GM18951 (cell line): ENCODE measurements around the gene IKZF5.

Experiments used
- POLR2A ChIP-seq: IDR thresholded peaks from 4 replicates; pipeline ENCODE4 v1.6.1; 2011; ENCODE audit warnings: mild to moderate bottlenecking; ENCODE audit not compliant: insufficient read length, insufficient read depth; ENCODE audit errors: extremely low read depth
- in situ Hi-C: fragments of 300-500 bp; cut with MboI; formaldehyde crosslinking; loops from one replicate; pipeline ENCODE4 v1.12.0; 2022; ENCODE audit warnings: low sequenced_read_pairs, mixed read lengths, inconsistent platforms; ENCODE audit not compliant: unreplicated experiment

IKZF5 gene

DNA sequence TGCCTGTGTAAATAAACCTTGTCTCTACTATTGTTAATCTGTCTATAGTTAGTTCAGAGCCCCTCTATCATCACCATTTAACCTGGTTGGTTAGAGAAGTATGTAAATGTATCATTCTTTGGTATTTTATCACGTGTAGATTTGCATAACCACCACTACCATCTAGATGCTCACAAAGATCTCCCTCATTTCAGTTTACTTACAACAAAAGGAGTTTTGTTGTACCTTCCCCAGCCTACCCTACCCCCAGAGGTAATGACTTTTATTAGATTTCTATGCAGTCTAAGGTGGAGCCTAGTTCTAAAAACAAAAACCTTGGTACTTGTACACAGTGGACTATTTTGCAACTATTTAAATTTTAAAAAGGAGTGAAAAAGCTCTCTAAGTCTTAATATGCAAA lies 17.7 kb upstream of the IKZF5 start:
- no peak for TF ChIP-seq POLR2A
- in situ Hi-C loops, result no loop called here

DNA sequence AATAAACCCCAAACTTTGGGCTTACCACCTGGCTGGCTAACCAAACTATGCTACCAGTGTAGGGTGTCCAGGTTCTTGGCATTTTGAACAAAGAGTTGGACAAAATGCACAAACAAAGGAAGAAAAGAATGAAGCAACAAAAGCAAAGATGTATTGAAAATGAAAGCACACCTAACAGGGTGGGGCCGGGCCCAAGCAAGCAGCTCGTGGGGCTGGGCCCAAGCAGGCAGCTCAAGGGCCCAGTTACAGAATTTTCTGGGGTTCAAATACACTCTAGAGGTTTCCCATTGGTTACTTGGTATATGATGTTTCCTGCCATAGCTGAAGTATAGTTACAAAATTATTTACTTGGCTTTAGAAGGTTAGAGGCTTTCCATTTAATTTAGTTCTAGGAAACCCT lies 15.9 kb upstream of the IKZF5 start:
- no peak for TF ChIP-seq POLR2A
- in situ Hi-C loops, result no loop called here

DNA sequence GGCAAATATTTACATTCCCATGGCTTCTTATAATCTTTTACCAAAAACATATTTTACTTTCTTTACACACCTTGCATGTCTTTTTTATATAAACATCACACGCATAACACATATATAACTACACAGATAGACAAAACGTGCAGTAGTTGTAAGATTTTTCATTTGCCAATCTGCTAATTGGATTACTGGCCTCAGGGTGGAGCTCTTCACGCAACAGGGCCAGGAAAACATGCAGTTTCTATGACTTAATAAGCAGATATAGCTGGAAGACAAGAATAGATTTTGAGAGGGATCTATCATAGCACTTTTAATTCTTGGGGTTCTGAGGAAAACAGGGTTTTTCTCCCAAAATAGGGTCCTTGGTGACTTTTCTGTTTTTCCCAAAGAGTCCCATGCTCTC lies 12.9 kb upstream of the IKZF5 start:
- in situ Hi-C loops, result no loop called here
- no peak for TF ChIP-seq POLR2A

DNA sequence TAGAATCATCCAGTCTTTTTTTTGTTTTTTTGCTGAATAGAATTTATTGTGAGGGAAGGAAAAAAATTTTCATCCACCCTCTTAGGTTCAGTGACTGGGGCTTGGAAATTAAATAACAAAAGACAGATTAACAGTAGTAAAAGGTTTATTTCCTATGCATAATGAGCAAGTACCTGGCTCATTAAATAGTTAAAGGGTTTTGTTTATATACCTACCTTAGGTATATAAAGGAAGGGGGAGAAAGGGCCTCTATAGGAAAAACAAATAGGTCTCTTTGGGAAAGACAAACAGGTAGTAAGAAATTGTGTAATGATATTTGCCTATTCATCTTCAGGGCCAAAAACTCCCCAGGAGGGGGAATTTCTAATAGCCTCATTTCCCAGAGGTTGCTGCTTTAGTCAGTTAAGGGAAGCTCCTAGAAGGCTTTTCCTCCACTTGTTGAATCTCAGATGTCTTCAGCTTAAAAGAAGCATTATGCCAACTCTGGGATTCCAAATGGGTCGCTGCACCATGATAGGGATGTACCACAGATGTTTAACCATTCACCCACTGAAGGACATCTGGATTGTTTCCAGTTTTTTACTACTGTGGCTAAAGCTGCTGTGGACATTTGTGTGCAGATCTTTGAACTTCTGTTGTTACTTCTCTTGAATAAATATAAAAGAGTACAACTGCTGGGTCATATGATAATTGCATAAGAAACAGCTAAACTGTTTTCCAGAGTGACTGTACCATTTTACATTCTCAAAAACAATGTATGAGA lies 11.5 kb upstream of the IKZF5 start:
- TF ChIP-seq POLR2A, result no peak
- in situ Hi-C loops, result no loop called here

DNA sequence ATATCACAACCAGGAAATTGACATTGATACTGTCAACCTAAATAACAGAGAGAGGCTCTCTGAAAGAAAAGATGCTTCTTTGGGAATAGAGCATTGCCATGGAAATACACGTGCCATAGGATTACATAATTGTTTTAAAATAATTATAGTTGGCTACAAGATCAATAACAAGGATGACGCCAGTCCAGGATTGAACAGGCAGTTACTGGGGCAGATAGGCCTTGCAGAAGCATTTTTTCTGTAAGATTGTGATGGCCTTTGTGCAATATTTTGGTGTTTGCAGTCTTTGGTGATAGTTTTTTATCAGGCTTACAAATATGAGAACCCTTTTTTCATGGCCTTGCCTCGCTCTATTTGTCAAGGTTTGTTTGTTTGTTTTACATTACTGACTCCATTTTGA lies 10.7 kb upstream of the IKZF5 start:
- no peak for TF ChIP-seq POLR2A
- in situ Hi-C loops, result no loop called here

DNA sequence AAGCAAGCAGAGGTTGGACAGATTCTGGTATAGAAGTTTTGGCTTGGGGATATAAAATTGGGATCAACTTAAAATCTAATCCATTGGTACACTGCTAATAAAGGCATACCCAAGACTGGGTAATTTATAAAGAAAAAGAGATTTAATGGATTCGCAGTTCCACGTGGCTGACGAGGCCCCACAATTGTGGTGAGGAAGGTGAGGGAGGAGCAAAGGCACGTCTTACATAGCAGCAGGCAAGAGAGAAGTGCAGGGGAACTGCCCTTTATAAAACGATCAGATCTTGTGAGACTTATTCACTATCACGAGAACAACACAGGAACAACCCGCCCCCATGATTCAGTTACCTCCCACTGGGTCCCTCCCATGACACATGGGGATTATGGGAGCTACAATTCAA lies 9.9 kb upstream of the IKZF5 start:
- in situ Hi-C loops, result no loop called here
- TF ChIP-seq POLR2A, result no peak

DNA sequence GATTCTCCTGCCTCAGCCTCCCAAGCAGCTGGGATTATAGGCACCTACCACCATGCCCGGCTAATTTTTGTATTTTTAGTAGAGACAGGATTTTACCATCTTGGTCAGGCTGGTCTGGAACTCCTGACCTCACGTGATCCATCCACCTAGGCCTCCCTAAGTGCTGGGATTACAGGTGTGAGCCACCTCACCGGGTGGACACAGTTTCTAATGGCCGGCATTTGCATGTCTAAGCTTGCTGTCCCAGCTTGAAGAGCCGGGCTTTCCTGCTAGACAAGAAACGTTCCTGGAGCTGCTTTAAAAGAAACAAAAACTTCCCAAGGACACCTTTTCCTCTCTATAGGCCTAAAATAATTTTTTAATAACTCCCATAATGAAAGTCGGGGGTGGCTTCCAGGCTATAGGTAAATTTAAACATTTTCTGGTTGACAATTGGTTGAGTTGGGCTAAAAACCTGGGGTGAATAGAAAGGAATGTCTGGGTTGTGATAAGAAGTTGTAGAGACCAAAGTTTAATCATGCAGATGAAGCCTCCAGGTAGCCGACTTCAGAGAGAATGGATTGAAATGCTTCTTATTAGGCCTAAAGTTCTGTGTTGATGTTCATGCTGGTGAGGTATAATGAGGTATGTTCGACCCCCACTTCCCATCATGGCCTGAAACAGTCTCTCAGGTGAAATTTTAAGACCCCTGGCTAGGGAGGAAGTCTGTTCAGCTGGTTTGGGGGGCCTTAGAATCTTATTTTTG lies 9.0 kb upstream of the IKZF5 start:
- TF ChIP-seq POLR2A, result no peak
- in situ Hi-C loops, result no loop called here

DNA sequence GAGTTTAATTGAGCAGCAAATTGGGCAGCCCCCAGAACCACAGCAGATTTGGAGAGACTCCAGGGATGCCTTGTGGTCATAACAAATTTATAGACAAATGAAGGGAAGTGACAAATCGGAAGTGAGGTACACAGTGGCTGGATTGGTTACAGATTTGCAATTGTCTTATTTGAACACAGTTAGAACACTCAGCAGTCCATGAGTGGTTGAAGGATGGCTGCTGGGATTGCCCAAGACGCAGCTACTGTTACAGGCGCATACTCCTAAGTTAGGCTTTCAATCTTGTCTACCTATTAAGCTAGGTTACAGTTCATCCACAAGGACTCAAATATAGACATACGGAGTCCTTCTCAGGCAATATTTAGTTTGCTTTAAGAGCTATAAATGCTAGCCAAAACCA lies 7.6 kb upstream of the IKZF5 start:
- no peak for TF ChIP-seq POLR2A
- in situ Hi-C loops, result no loop called here

DNA sequence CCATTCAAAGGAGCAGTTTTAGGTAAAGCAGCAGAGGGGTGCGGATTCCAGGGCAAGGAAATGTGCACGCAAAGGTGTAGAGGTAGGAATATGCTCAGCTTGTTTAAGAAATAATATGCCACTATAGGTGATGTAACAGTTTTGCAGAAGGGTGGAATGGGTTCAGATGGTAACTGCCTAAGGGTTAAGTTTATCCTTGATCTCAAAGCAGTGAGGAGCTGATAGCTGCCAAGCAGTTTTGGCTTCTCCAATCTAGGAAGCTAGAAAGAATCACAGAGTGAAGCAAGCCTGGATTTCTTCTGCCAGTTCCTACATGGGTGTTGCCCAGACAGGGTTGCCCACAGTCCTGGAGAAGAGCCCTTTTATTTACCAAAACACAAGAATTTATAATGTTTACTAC lies 6.2 kb upstream of the IKZF5 start:
- in situ Hi-C loops, result no loop called here
- TF ChIP-seq POLR2A, result no peak

DNA sequence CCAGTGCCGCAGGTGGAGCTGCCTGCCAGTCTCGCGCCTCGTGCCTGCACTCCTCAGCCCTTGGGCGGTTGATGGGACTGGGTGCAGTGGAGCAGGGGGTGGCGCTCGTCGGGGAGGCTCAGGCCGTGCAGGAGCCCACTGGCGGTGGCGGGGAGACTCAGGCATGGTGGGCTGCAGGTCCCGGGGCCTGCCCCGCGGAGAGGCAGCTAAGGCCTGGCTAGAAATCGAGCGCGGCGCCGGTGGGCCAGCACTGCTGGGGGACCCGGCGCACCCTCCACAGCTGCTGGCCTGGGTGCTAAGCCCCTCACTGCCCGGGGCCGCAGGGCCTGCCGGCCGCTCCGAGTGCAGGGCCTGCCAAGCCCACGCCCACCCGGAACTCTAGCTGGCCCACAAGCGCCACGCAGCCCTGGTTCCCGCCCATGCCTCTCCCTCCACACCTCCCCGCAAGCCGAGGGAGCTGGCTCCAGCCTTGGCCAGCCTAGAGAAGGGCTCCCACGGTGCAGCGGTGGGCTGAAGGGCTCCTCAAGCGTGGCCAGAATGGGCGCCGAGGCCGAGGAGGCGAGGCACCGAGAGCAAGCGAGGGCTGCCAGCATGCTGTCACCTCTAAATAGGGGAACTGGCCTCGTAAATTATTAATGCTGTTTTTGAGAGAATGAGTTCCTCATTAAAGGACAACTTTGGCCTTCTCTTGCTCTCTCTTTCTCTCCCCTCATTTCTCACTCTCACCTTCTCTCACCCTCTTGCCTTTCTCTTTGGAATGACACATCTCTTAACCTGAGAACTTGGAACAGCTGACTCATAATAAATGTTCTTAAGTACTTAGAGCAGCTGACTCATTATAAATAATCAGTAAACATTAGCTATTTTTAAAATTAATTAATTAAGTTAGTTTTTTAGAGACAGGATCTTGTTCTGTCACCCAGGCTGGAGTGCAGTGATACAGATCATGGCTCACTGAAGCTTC lies 5.1 kb upstream of the IKZF5 start:
- TF ChIP-seq POLR2A, result no peak
- in situ Hi-C loops, result no loop called here

DNA sequence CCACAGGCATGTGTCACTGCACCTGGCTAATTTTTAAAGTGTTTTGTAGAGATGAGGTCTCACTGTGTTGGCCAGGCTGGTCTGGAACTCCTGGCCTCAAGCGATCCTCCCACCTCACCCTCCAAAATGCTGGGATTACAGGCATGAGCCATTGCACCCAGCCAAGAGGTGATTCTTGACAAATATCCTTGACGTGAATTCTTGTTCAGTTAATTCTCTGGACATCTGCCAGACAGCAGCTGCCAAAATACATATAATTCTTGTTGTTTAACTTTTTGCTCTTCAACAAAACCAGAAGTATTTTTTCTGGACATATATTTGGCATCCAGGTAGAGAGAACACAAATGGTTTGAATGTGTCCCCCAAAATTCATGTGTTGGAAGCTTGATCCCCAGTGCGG lies 3.4 kb upstream of the IKZF5 start:
- TF ChIP-seq POLR2A, result no peak
- in situ Hi-C loops, result no loop called here

DNA sequence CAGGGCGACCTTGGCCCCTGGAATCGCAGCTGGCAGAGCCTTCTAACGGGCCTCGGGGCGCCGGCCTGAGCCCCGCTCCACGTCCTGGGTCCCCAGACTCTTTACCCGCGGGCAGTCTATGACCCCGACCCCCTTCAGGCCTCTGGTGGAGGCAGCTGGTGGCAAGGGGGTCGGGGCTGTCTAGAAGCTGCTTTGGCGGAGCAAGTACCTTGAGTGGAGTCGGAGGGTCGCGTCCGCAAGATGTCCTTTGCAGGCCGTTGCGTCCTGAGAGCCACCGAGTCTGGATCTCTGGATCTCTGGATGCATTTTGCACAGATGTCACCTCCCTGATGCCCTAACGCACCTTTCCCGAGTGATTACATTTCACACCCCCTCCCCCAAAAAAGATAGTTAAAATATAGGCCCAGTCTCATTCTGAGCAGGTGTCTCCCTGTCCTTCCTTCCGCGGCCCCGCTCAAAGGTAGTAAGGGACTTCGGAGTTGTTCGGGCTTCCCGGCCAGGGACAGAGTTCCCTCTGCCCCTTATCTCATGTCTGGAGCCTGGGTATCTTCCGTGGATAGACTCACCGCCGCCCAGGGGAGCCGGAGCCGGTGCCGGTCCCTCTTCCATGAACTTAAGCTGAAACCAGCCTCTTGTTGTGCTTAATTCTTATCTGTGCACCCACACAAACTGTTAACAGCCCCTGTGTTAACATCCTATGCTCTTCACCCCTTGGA lies 668 bp upstream of the IKZF5 start:
- no peak for TF ChIP-seq POLR2A

More for the DNA sequence above, 668 bp upstream of the IKZF5 start:
- in situ Hi-C loops, result no loop called here
